Measurements from ENCODE around the gene B3GNT2. TPM values are rescaled to one million over a fixed set of nuclear protein-coding genes. Genes with fewer than 3 reads are reported as not detected.

B3GNT2 gene
- polyA plus RNA-seq, 1 of the 3 experiments (the other 2 are of a cell fraction), result 6.3 TPM

DNA sequence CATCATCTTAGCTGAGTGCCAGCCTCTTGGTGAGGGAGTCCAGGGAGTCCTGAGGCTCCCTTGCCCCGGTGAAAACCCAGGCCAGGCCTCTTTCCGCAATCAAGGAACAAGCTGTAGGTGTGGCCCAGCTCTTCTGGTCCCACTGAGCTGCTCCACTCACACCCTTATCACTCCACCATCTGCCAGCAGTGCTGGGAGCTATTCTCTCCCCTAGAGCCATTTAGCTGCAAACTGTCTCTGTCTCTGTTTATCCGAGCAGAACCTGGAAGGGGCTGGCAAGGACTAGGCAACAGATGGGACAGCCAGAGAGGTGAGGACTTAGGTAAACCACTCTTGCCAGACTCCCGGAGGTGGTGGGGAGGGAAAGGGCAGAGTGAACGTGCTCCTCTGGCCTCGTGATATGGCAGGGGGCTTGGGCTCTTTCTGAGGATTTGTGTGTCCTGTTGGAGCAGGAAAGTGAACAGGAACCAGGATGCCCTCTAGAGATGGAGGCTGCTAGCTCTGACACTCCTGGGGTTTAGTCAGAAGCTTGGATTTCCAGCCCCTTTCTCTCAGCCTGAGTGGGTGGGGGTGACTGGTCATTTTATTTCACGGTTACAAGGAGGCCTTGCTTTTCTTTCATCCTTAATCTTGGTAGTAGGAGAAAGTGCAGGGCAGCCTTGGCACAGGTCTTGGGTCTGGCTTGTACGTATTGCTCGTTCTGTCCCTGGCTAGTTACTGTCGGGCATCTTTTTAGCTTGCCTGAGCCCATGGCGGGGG lies 19.6 kb downstream of the B3GNT2 start:
- ChIA-PET POLR2A (interaction anchor here (1.2 kb wide), 1 partner anchor 14 kb away, joined by 3 read pairs; no protein-coding TSS in a partner anchor), CTCF (interaction anchor here (0.7 to 1.3 kb wide), 6 partner anchors 17 to 222 kb away, joined by 3 to 5 read pairs (median 3); no protein-coding TSS in a partner anchor)
- Histone ChIP-seq H3F3A (replicated peaks; ENCODE audit: insufficient read depth) (no peaks in the 10 kb centered on the region), H3K27me3 (ENCODE audit: insufficient read depth) (no peaks in the 10 kb centered on the region), H3K36me3 (replicated peaks in 1 of 2; ENCODE audit: control insufficient read depth in 1 of 2, insufficient read depth in 2 of 2, low read length in 1 of 2) (no peaks in the 10 kb centered on the region), H4K20me1 (ENCODE audit: insufficient read depth) (no peaks in the 10 kb centered on the region; the same call in 1 of the 2 replicates), H3K79me2 (ENCODE audit: insufficient read depth) (peaks cover 32% of the 10 kb centered on the region; the same call in 1 of the 2 replicates), H3K9ac (no peak overlapping the region), H3K9me2 (no peaks in the 10 kb centered on the region), H2AFZ (ENCODE audit: low read depth) (no peak overlapping the region), H3K4me3 (ENCODE audit: low read depth in 2 of 2, low read length in 1 of 2) (no peak overlapping the region), H3K4me2 (no peak overlapping the region), H3K4me1 (ENCODE audit: control insufficient read depth in 1 of 2, insufficient read depth in 2 of 2, low read depth in 1 of 2, low read length in 1 of 2) (peaks cover 0 to 28% of the 10 kb centered on the region in 2 experiments; a peak in 2 of 4 replicates), H3K9me3 (no peaks in the 10 kb centered on the region), H3K27ac (ENCODE audit: low read depth in 2 of 2, low read length in 1 of 2) (peak overlapping the region in 1 of 2 experiments; percentile 60; a peak in 2 of 4 replicates)
- 76% methylated on average over 11 of the region's 11 CpGs for WGBS (ENCODE audit: low lambda C conversion rate)
- DNase-seq, result peak; percentile 70
- TF ChIP-seq, protein P1, sequence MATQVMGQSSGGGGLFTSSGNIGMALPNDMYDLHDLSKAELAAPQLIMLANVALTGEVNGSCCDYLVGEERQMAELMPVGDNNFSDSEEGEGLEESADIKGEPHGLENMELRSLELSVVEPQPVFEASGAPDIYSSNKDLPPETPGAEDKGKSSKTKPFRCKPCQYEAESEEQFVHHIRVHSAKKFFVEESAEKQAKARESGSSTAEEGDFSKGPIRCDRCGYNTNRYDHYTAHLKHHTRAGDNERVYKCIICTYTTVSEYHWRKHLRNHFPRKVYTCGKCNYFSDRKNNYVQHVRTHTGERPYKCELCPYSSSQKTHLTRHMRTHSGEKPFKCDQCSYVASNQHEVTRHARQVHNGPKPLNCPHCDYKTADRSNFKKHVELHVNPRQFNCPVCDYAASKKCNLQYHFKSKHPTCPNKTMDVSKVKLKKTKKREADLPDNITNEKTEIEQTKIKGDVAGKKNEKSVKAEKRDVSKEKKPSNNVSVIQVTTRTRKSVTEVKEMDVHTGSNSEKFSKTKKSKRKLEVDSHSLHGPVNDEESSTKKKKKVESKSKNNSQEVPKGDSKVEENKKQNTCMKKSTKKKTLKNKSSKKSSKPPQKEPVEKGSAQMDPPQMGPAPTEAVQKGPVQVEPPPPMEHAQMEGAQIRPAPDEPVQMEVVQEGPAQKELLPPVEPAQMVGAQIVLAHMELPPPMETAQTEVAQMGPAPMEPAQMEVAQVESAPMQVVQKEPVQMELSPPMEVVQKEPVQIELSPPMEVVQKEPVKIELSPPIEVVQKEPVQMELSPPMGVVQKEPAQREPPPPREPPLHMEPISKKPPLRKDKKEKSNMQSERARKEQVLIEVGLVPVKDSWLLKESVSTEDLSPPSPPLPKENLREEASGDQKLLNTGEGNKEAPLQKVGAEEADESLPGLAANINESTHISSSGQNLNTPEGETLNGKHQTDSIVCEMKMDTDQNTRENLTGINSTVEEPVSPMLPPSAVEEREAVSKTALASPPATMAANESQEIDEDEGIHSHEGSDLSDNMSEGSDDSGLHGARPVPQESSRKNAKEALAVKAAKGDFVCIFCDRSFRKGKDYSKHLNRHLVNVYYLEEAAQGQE (IDR thresholded peaks at IDR 0.05; ENCODE audit: low read depth, low read length), result no peak
- TF ChIP-seq FOSL2 (IDR thresholded peaks at IDR 0.05; ENCODE audit: borderline replicate concordance, low read depth) (no peak), GATA2 (CRISPR knock-in tag; IDR thresholded peaks at IDR 0.05) (peak; percentile 93), NRF1 (IDR thresholded peaks at IDR 0.05; ENCODE audit: low read depth, low read length) (no peak), EP300 (IDR thresholded peaks at IDR 0.05; ENCODE audit: borderline replicate concordance in 1 of 2, low read depth in 1 of 2, low read length in 1 of 2) (peak in 1 of 2 experiments; percentile 15; a peak in 1 of 4 replicates), RCOR1 (IDR thresholded peaks at IDR 0.05; ENCODE audit: low read length) (peak; percentile 29; the same call in 1 of the 2 replicates), EZH2phosphoT487 (IDR thresholded peaks at IDR 0.05; ENCODE audit: borderline replicate concordance, low read depth) (no peak), YY1 (IDR thresholded peaks at IDR 0.05; ENCODE audit: low read depth) (no peak), RXRA (IDR thresholded peaks at IDR 0.05; ENCODE audit: borderline replicate concordance, low read depth) (no peak), NFIC (IDR thresholded peaks at IDR 0.05; ENCODE audit: borderline replicate concordance) (no peak), TCF12 (IDR thresholded peaks at IDR 0.05) (no peak), SIN3A (IDR thresholded peaks at IDR 0.05; ENCODE audit: borderline replicate concordance, low read depth, low read length) (no peak), POLR2AphosphoS5 (IDR thresholded peaks at IDR 0.05; ENCODE audit: low read depth, low read length) (no peak), RAD21 (IDR thresholded peaks at IDR 0.05; ENCODE audit: low read length) (no peak), ELF1 (IDR thresholded peaks at IDR 0.05) (no peak), CHD2 (IDR thresholded peaks at IDR 0.05; ENCODE audit: low read length, partially characterized antibody) (no peak), JUND (IDR thresholded peaks at IDR 0.05) (no peak), MXI1 (IDR thresholded peaks at IDR 0.05; ENCODE audit: low read depth, low read length) (no peak), TAF1 (IDR thresholded peaks at IDR 0.05; ENCODE audit: borderline replicate concordance, low read depth, low read length) (no peak)
- TF ChIP-seq, protein P2, sequence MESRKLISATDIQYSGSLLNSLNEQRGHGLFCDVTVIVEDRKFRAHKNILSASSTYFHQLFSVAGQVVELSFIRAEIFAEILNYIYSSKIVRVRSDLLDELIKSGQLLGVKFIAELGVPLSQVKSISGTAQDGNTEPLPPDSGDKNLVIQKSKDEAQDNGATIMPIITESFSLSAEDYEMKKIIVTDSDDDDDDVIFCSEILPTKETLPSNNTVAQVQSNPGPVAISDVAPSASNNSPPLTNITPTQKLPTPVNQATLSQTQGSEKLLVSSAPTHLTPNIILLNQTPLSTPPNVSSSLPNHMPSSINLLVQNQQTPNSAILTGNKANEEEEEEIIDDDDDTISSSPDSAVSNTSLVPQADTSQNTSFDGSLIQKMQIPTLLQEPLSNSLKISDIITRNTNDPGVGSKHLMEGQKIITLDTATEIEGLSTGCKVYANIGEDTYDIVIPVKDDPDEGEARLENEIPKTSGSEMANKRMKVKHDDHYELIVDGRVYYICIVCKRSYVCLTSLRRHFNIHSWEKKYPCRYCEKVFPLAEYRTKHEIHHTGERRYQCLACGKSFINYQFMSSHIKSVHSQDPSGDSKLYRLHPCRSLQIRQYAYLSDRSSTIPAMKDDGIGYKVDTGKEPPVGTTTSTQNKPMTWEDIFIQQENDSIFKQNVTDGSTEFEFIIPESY (IDR thresholded peaks at IDR 0.05; ENCODE audit: borderline replicate concordance, low read depth), result no peak
- TF ChIP-seq, protein P3, sequence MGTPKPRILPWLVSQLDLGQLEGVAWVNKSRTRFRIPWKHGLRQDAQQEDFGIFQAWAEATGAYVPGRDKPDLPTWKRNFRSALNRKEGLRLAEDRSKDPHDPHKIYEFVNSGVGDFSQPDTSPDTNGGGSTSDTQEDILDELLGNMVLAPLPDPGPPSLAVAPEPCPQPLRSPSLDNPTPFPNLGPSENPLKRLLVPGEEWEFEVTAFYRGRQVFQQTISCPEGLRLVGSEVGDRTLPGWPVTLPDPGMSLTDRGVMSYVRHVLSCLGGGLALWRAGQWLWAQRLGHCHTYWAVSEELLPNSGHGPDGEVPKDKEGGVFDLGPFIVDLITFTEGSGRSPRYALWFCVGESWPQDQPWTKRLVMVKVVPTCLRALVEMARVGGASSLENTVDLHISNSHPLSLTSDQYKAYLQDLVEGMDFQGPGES (IDR thresholded peaks at IDR 0.05; ENCODE audit: low read depth, low read length), result no peak
- TF ChIP-seq, protein P4, sequence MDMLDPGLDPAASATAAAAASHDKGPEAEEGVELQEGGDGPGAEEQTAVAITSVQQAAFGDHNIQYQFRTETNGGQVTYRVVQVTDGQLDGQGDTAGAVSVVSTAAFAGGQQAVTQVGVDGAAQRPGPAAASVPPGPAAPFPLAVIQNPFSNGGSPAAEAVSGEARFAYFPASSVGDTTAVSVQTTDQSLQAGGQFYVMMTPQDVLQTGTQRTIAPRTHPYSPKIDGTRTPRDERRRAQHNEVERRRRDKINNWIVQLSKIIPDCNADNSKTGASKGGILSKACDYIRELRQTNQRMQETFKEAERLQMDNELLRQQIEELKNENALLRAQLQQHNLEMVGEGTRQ (IDR thresholded peaks at IDR 0.05; ENCODE audit: borderline replicate concordance, low read depth, low read length), result no peak
- TF ChIP-seq, protein P5, sequence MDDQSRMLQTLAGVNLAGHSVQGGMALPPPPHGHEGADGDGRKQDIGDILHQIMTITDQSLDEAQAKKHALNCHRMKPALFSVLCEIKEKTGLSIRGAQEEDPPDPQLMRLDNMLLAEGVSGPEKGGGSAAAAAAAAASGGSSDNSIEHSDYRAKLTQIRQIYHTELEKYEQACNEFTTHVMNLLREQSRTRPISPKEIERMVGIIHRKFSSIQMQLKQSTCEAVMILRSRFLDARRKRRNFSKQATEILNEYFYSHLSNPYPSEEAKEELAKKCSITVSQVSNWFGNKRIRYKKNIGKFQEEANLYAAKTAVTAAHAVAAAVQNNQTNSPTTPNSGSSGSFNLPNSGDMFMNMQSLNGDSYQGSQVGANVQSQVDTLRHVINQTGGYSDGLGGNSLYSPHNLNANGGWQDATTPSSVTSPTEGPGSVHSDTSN (IDR thresholded peaks at IDR 0.05), result no peak
- TF ChIP-seq, protein P6, sequence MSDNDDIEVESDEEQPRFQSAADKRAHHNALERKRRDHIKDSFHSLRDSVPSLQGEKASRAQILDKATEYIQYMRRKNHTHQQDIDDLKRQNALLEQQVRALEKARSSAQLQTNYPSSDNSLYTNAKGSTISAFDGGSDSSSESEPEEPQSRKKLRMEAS (IDR thresholded peaks at IDR 0.05; ENCODE audit: low read depth), result no peak
